Stimulated activated CD4-positive, alpha-beta T cell treated with anti-CD3 and anti-CD28 coated beads, Interleukin-15, amount 100 ng/mL, for 1 hour (primary cell): ENCODE results near the gene CEACAM4.
A peak's percentile ranks its signal among the peaks of the same experiment; 100 is the strongest.
"Not testable (repeated sequence)": the region's sequence is repeated elsewhere in the genome, so short reads cannot be mapped to it uniquely, and the experiment has no call there.

Experiments
- DNase-seq, 2 donors: peaks; one replicate each; pipeline ENCODE4 v3.0.0-alpha.2; 2020; ENCODE audit warnings: low read depth in 1 of 2, low spot score in 1 of 2

Gene CEACAM4

DNA sequence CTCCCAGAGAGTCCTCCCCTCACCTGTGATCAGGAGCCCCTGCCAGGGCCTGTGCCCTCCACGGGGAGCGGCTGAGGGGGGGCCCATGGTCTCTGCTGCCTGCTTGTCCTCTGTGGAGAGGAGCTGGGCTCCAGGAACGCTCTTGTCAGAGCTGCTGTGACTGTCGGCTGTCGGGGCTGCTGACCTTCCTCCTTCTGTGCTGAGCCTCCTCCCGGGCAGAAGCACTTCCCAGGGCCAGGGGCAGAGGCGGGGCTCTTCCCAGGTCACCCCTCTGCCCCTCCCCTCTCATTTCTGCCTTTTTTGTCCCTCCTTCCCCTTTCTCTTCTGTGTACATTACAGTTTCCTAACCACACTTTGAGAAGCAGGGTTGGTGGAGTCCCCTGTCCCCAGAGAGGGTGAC is at the start of gene CEACAM4:
Gene CEACAM4 (minus strand): TSS at position 198 of the 400 bp plus-strand sequence. CDS start 111 bp downstream, at position 87.
- DNase-seq = no peak

DNA sequence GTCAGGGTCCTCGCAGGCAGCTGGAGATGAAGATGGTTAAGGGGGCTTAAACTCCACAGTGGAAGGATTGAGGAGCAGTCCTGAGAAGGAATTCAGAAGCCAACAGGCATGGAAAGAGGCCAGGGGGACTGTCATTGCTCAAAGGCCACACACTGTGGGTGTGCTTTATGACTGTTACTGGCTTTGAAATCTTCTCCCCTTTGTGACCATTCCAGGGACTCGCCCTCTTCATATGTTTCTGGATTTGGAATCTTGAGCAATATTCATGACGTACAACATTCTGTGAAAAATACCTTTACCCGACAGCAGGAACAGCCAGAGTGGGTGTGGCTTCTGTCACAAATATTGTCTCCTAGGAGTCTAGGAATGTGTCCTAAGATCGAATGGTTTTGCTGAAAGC is 44.6 kb upstream of the CEACAM4 start:
- no peak for DNase-seq

DNA sequence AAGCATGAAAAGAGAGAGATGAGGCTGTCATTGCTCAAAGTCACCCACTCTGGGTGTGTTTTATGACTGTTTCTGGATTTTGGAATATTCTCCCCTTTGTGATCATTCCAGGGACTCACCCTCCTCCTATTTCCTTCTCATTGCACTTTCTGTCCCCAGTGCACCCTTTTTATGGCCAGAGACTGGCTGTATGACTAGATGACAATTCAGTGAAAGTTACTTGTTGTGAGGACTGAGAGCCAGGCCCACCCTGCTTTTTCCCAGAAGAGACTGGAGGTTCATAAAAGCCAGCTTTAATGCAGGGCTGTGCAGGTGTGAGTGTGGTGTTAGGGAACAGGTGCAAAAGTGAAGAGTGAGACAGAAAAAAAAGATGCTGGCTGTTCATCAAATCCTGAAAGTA is 43.9 kb upstream of the CEACAM4 start:
- no peak for DNase-seq

DNA sequence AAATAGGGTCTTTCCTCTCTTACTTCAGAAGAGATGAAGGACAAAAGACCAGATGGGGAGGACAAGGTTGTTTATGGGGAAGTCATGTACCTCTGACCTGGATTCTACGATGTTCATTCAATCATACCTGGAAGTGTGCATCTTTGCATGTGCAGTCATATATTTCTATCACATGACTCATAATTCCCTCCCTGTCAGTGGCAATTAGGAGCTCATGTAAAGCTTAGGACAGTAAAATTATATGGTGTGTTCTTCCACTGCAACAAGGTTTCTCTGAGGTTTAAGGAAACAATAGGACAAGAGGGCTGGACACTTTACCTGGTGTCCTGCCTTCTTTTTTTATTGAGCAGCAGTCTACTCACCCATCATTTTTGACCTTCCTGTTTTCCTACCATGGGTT is 41.4 kb upstream of the CEACAM4 start:
- DNase-seq = no peak

DNA sequence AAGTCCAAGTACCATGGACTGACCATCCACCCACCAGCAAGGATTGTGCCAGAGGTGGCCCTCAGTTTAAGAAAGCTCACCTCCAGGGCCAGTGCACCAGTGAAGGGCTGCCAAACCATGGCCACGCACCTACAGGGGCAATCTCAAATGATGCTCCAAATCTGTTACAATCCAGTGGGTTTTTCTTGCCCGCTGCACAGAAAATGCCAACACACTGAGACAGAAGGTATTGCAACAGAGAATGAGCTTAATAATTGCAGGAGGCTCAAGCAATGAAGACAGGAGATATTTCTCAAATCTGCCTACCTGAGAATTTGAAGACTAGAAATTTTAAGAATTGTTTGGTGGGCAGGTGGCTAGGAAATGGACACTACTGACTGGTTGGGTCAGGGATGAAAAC is 39.2 kb upstream of the CEACAM4 start:
- no peak for DNase-seq

DNA sequence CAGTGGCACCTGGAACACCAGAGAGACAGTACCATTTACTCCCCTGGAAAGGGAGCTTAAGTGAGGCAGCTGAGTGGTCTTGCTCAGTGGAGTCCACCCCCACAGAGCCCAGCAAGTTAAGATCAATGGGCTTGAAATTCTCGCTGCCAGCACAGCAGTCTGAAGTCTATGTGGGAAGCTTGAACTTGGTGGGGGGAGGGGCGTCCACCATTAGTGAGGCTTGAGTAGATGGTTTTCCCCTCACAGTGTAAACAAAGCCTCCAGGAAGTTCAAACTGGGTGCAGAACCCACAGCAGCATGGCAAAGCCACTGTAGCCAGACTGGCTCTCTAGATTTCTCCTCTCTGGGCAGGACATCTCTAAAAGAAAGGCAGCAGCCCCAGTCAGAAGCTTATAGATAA is 30.3 kb upstream of the CEACAM4 start:
- no peak for DNase-seq

DNA sequence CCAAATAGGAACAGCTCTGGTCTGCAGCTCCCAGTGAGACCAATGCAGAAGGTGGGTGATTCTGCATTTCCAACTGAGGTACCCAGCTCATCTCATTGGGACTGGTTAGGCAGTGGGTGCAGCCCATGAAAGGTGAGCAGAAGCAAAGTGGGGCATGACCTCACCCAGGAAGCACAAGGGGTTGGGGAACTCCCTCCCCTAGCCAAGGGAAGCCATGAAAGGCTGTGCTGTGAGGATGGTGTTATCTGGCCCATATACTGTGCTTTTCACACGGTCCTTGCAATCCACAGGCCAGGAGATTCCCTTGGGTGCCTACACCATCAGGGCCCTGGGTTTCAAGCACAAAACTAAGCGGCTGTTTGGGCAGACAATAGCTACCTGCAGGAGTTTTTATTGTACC is 29.9 kb upstream of the CEACAM4 start:
- not testable (repeated sequence) for DNase-seq

DNA sequence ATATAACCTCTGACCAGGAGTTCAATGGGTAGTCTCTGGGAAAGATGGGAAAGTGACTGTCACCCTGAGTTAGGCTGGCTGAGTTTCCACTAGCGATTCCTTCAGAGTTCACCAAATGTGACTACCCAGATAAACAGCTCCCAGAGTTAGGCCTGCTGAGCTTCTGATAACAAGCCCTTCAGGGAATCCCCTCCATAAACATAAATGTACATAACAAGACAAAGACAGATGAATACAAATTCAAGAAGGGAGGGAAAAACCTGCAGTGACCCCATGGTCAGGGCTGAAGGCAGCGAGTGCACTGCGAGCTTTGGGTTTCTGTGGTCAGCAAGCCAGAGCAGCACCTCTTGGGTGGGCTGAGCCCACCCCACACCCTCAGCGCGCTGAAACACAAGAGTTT is 25.4 kb upstream of the CEACAM4 start:
- no peak for DNase-seq

DNA sequence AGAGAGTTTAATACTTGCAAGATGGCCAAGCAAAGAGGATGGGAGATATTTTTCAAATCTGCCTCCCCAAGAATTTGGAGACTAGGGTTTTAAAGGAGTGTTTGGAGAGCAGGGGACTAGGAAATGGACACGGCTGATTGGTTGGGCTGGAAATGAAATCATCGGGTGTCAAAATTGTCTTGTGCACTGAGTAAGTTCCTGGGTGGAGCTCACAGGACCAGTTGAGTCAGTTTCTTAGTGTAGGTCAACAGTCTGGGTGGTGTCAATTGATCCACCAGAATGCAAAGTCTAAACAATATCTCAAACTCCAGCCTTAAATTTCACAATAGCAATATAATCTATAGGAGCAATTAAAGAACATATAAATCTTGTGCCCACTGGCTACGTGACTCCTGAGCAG is 23.0 kb upstream of the CEACAM4 start:
- DNase-seq = no peak

DNA sequence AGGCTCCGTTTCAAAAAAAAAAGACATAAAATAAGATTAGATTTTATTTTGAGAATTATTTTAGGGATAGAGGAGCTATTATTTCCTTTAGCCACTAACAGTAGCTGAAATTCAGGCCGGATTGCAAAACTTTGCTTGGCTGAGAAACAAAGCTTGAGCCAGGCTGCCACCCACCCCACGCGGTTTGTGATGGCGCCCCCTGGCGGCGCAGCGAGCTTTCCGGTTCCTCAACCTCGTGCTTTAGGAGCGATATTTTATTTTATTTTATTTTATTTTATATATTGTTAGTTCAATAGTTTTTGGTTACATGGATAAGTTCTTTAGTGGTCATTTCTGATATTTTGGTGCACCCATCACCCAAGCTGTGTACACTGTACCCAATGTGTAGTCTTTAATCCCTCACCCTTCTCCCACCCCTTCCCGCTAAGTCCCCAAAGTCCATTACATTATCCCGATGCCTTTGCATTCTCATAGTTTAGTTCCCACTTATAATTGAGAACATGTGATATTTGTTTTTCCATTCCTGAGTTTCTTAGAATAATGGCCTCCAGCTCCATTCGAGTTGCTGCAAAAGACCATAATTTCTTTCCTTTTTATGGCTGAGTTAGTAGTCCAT is 19.8 kb upstream of the CEACAM4 start:
- DNase-seq = peak in 1 of 2 donors; percentile 30

DNA sequence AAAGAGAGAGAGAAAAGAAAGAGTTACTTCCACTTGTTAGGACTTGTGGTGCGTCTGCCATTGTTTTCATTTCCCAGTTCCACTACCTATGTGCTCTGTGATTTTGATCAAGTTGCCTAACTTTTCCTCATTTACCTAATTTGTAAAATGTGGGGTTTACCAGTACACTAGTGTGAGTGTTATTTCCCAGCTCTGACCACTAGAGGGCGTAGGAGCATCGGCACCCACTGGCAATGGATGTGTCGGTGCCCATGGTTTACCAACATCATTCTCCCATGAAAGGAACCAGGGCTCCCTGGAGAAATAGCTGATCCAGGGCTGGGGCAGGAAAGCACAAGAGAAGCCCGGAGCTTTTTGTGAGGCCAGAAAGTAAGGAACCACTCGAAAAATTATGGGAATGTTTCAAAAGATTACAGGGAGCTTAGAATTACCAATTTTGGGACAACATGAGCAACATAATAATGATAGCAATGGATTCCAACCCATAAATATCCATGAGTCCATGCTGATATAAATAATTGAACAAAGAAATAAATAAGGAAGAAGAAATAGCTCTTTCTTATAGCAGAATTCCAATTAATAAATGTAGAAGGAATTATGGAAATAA is 15.1 kb upstream of the CEACAM4 start:
- peak; percentile 29 to 41 for DNase-seq

DNA sequence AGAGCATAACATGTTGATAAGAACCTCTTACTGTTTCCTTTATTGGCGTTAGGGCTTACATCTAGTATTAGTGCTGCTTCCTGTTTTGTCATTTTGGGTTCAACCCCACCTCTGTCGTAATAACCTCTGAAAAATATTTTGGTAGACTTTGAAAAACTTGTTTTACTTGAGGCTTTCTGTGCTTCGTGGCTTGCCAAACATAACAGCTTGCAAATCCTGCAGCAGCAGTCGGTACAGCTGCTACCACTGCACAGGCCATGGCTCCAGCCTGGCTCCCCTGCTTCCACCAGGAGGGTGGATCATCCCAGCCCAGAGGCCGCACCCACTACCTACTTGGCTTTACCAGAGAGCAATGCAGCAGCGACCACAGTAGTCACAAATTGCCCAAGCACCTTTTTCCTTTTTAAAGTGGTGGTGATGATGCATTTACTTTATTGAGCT is 11.8 kb upstream of the CEACAM4 start:
- DNase-seq = no peak

DNA sequence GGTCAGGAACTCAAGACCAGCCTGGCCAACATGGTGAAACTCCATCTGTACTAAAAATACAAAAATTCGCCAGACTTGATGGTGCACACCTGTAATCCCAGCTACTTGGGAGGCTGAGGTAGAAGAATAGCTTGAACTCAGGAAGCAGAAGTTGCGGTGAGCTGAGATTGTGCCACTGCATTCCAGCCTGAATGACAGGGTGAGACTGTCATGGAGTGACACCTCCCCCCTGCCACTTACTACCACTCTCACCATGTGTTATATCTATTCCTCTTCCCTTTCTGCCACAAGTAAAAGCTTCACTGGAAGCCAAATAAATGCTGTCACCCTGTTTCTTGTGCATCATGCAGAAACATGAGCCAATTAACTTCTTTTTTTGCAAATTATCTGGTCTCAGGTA is 10.6 kb upstream of the CEACAM4 start:
- no peak for DNase-seq

DNA sequence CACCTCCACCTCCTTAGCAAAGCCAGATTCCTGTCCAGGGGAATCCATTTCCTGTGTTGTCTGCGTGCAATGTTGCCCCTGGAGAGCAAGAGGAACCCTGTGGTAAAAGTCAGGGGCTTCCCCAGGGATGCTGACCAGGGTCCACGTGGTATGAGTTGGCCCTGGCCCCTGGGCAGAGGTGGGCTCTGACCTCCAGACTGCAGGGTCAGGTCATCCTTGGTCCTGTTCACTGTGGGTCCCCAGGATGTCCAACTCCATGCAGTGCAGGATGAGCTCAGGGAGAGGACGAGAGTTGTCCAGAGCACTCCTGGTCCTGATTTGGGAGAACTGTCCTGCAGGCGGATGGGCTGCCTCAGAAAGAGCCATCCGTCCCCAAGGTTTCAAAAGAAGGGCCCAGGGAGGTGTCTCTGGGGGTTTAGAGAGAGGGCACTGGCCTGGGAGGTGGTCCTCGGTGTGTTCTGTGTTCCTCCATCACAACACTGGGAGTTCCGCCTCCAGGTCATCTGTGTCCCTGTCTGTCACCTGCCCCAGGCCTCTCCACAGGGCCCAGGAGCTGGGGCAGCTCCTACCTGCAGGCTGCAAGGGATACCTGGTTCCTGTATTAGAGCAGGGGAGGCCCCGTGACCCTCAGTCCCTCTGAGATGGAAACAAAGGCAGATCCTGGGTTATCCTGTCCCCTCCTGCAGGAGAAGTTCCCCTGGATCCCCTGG is 1.2 kb upstream of the CEACAM4 start:
- DNase-seq = no peak

DNA sequence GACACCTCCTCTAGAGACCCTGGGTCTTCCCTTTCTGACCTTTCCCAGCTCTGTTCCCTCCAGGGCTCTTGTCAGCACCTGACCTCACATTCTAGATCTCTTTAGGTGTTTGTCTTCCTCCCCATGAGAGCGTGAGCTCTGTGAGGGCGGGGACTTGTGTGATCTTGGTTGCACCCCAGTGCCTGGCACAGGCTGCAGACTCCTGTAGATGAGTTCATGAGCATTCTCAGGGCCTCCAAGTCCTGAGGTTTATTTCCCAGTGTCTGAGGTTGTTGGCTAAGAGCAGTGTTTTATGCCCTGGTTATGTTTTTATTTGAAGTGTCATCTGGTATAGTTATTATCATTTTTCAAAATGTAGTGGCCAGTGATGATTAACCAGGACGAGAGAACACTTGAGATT is 596 bp downstream of the CEACAM4 start:
- DNase-seq = no peak

DNA sequence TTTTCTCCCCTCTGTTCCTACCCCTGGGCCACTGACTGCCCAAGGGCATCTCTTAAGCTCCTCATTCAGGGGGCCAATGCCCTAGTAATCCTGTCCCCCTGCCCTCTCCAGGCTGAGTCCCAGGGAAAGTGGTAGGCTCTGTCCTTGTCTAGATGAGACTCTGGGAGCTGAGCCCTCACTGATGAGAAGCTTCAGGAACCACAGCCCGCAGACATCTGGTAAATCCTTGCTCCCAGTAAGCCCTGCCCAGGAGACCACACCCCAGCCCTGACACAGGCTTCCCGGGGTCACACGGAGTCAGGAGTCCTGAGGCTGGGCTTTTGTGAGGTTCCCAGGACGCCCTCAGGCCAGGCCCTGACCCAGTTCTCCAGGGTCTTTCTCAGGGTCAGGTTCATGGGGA is 1.9 kb downstream of the CEACAM4 start:
- no peak for DNase-seq

DNA sequence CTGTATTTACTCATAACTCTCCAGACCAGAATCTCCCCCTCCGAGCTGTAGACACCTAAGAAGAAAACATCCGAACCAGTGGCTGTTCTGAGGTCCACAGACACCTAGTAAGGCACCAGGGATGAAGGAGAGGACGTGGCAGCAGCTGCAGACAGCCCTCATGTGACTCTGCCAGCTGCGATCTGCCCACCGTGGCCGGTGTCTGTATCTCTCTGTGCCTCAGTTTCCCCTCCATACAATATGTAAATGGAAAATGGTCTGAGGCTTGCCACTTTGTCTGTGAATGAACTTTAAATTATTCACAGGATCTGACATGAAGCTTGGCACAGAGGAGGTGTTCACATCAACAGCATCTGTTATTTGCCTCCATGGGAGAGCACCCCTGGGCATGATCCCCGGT is 2.4 kb downstream of the CEACAM4 start:
- no peak for DNase-seq

DNA sequence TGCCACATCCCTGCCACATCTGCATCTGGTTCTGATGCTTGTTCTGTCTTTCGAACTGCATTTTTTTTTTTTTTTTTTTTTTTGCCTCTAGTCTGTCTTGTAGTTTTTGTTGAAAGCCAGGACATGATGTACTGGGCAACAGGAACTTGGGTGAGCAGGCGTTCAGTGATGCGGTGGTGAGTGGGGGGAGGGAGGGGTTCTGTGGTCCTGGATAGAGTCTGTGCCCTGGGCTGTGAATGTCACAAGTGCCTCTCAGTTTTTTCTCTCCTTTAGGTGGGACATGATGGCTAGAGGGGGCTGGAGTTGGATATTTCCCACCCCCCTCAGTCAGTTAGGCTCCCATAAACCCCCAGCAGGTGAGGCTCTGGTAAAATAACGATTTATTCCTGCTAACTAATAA is 3.5 kb downstream of the CEACAM4 start:
- no peak for DNase-seq

DNA sequence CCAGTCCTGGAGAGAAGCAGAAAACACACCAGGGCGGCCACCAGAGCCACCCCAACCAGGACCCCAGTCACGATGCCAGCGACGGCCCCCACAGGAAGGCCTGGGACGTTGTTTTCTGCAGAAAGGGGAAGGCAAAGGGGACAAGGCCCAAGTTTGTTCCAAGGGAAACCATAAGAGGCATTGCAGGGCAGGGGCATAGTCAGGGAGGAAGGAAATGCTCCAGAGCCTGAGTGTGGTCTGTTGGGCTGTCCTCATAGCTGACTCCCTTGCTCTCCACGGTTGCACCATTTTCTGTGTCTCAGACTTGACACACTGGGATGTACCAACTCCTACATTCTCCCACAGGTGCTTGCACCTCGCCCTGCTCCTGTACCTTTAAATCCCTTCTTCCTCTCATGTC is 5.2 kb downstream of the CEACAM4 start:
- no peak for DNase-seq

DNA sequence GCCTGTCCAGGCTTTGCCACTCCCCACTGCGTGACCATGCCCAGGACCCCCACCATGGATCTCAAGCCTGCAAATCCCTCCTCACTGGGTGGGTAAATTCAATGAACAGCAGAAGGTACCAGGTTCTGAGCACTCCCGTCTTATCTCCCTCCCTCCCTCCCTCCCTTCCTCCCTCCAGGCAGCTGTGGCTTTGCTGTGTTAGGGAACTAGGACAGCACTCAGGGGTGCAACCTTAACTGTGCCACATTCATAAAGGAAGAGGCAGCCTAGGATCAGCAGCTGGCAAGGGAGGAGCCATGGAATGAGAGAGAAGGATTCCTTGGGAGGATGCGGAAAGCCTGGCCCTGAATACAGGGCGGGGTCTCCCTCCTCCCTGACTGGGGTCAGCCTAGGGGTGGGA is 5.6 kb downstream of the CEACAM4 start:
- DNase-seq = no peak

DNA sequence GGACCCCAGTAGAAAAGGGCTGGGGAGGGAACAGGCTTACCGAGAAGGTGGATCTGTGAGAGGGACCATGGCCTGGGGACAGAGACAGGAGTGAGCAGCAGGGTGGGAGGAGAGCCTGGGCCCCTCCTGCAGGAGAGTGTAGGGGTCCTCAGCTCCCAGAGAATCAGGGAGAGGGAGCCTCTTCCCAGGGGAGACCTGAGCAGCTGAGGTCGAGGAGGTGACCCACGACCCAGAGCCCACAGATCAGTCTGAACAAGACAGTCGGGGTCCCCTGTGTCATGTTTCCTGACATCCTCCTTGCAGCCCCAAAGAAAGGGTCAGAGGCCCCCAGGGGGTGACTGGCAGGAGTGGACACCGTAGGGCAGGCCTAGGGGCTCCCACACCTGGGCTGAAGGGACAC is 6.7 kb downstream of the CEACAM4 start:
- DNase-seq = no peak

DNA sequence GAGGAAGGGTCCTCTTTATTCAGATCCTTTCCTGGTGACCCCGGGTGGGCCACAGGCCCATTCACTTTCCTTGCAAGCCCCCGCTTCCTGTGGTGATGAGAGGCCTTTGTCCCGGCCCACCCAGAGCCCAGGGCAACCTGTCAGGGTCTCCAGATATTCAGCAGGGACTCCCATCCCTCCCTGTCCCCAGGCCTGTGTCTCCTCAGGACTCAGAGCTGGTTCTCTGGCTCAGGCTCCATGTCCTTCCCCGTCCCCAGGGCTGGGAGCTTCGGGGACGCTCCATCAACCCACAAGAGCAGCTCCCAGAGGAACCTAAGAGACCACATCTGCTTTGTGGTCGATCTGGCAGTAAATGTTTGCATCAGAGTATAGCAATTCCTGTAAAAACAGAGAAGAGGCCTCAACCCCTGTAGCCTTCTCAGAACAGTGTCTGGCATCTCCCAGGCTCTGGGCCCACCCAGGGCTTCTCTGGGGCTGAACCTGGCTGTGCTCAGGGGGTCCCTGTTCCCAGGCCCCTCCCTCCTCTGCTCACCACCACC is 7.8 kb downstream of the CEACAM4 start:
- DNase-seq = no peak
